ENCODE measurements around the gene VIM.

The VIM gene

DNA sequence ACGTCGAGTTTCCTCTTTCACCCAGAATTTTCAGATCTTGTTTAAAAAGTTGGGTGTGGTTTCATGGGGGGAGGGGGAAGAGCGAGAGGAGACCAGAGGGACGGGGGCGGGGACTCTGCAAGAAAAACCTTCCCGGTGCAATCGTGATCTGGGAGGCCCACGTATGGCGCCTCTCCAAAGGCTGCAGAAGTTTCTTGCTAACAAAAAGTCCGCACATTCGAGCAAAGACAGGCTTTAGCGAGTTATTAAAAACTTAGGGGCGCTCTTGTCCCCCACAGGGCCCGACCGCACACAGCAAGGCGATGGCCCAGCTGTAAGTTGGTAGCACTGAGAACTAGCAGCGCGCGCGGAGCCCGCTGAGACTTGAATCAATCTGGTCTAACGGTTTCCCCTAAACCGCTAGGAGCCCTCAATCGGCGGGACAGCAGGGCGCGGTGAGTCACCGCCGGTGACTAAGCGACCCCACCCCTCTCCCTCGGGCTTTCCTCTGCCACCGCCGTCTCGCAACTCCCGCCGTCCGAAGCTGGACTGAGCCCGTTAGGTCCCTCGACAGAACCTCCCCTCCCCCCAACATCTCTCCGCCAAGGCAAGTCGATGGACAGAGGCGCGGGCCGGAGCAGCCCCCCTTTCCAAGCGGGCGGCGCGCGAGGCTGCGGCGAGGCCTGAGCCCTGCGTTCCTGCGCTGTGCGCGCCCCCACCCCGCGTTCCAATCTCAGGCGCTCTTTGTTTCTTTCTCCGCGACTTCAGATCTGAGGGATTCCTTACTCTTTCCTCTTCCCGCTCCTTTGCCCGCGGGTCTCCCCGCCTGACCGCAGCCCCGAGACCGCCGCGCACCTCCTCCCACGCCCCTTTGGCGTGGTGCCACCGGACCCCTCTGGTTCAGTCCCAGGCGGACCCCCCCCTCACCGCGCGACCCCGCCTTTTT lies at the start of gene VIM:
Gene VIM, plus strand, starts transcription at position 151 of the 925 bp plus-strand sequence. CDS start 1,182 bp downstream, outside the sequence.
- peak; percentile 91 for DNase-seq (ENCODE audit: low spot score)
- TF ChIP-seq, protein P1, sequence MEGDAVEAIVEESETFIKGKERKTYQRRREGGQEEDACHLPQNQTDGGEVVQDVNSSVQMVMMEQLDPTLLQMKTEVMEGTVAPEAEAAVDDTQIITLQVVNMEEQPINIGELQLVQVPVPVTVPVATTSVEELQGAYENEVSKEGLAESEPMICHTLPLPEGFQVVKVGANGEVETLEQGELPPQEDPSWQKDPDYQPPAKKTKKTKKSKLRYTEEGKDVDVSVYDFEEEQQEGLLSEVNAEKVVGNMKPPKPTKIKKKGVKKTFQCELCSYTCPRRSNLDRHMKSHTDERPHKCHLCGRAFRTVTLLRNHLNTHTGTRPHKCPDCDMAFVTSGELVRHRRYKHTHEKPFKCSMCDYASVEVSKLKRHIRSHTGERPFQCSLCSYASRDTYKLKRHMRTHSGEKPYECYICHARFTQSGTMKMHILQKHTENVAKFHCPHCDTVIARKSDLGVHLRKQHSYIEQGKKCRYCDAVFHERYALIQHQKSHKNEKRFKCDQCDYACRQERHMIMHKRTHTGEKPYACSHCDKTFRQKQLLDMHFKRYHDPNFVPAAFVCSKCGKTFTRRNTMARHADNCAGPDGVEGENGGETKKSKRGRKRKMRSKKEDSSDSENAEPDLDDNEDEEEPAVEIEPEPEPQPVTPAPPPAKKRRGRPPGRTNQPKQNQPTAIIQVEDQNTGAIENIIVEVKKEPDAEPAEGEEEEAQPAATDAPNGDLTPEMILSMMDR (conservative IDR thresholded peaks at IDR 0.05; ENCODE audit: low read depth): no peak
- POLR2A ChIA-PET (ENCODE audit: low non-redundant PET): interaction anchor here (1.5 kb wide), 1 partner anchor 27 kb away, joined by 8 read pairs; the partner anchor contains the start of gene TRDMT1

DNA sequence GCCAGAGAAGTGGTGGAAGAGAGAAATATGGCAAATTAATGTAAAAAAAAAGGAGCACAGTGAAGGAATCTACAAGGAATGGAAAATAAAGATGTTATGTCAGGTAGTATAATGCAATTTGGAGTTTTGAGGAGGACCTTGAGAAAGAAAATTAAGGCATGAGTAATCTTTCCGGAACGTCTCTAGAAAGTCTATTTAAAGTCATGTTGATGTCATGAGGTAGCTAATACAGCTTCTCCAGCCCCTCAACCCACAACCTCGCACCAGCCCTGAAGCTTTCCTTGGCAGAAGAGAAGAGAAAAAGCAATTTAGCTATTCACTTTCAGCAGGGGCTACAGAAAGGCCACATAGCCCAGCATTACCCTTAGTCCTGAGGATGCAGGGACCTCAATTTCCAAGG lies 49.0 kb upstream of the VIM start:
- POLR2A ChIA-PET (ENCODE audit: low non-redundant PET): no interaction called here
- no peak for DNase-seq (ENCODE audit: low spot score)
- TF ChIP-seq, protein P1 (conservative IDR thresholded peaks at IDR 0.05; ENCODE audit: low read depth): no peak
- H3K27ac ChIP-seq: no peak overlapping the region
- CTCF ChIA-PET: interaction anchor here (0.6 kb wide), 1 partner anchor 337 kb away, joined by 5 read pairs; no protein-coding TSS in a partner anchor

More for the DNA sequence above, at the start of gene VIM:
- peak within 1 kb of the TSS; percentile 100 for H3K27ac ChIP-seq
- CTCF ChIA-PET: no interaction called here

DNA sequence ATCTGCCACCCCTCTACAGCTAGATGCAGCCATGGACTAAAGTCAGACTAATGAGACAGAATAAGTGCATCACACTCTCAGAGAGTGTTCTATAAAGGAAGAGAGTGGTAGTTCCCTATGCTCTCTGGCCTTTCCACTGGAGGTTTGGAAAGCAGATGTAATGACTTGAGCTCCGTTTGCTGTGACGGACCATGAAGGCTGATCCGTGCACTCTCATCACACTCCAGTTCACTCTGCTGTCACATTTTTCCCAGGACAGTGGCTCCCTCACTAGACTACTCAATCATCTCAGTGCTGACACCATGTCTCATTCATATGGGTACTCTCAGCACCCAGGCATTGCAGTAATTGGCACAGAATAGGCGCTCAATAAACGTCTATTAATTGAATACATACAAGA lies 46.9 kb upstream of the VIM start:
- TF ChIP-seq, protein P1 (conservative IDR thresholded peaks at IDR 0.05; ENCODE audit: low read depth): no peak
- no peak for DNase-seq (ENCODE audit: low spot score)
- ChIA-PET POLR2A (ENCODE audit: low non-redundant PET) (no interaction called here), CTCF (no interaction called here)
- H3K27ac ChIP-seq: no peak overlapping the region

DNA sequence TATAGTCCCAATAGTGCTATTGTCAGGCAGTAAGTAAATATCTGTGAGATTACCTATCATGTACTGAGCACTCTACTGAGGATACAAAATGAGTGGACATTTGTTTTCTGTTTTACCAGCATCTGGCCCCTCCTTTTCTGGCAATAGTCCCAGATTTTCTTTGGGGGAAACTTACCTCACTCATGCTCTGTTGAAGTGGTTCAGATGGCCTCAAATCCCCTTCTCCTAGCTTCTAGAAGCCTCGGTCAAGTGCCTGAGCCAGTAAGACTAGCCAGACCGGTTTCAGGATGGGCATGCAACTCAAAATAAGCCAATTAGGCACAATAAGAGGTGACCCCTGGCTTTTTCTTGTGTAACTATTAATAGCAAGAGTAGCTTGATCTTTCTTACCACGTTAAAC lies 46.3 kb upstream of the VIM start:
- TF ChIP-seq, protein P1 (conservative IDR thresholded peaks at IDR 0.05; ENCODE audit: low read depth): no peak
- H3K27ac ChIP-seq: no peak overlapping the region
- ChIA-PET POLR2A (ENCODE audit: low non-redundant PET) (no interaction called here), CTCF (interaction anchor here (0.6 kb wide), 1 partner anchor 340 kb away, joined by 4 read pairs; no protein-coding TSS in a partner anchor)
- DNase-seq (ENCODE audit: low spot score): no peak

DNA sequence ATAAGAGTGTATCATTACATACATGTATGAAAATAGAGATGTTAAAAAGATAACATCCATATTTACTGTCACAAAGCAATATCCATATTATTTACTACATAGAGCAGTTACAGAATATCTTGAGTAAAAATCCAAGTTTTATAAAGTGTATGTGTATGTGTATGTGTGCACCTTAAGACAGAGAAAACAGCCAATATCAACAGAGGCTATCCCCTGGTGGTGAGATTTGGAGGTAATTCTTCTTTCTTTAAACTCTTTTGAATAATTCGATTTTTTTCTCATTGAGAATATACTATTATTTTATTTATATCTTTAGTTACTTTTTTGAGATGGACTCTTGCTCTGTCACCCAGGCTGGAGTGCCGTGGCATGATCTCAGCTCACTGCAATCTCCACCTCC lies 44.9 kb upstream of the VIM start:
- TF ChIP-seq, protein P1 (conservative IDR thresholded peaks at IDR 0.05; ENCODE audit: low read depth): no peak
- no peak for DNase-seq (ENCODE audit: low spot score)
- H3K27ac ChIP-seq: no peak overlapping the region
- CTCF ChIA-PET: no interaction called here
- POLR2A ChIA-PET (ENCODE audit: low non-redundant PET): no interaction called here

DNA sequence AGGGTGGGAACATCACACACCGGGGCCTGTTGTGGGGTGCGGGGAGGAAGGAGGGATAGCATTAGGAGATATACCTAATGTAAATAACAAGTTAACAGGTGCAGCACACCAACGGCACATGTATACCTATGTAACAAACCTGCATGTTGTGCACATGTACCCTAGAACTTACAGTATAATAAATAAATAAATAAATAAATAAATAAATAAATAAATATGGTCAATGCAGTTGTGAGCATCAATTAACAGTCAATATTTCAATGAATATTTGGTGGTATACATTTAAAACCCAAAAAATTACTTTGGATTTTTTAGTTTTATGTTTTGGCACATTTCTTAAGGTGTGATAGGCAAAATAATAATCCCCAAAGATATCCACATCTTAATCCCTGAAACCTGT lies 42.2 kb upstream of the VIM start:
- ChIA-PET CTCF (no interaction called here), POLR2A (ENCODE audit: low non-redundant PET) (no interaction called here)
- TF ChIP-seq, protein P1 (conservative IDR thresholded peaks at IDR 0.05; ENCODE audit: low read depth): no peak
- DNase-seq (ENCODE audit: low spot score): no peak
- H3K27ac ChIP-seq: no peak overlapping the region
